MCF 10A (cell line): ENCODE measurements around the gene ENO1. TPM values are rescaled to one million over a fixed set of nuclear protein-coding genes. Genes with fewer than 3 reads are reported as not detected.

Experiments used
- BruUV-seq: library from RNA; stranded (reverse); fragments of 400-500 nt; replicated peaks from 2 replicates; lab custom pipeline; 2021; lab: Mats Ljungman, UMichigan
- CTCF ChIA-PET: fragments of 300-600 bp; sonication (Branson Sonifier 250); formaldehyde crosslinking; extraction: SDS; loops from one replicate; lab custom pipeline; 2021; ENCODE audit warnings: antibody characterized with exemption, inconsistent platforms; lab: Yijun Ruan, JAX
- POLR2A ChIA-PET: fragments of 300-600, 350-650 bp; sonication (Branson Sonifier 250); formaldehyde crosslinking; extraction: SDS; loops from one replicate; lab custom pipeline; 2020; ENCODE audit warnings: antibody characterized with exemption, inconsistent platforms; lab: Yijun Ruan, JAX
- DNase-seq: peaks from one replicate; pipeline ENCODE4 v3.0.0-alpha.2; 2018; ENCODE audit not compliant: unreplicated experiment
- H3K27ac Mint-ChIP-seq: one replicate; pipeline ENCODE4 v1.8.0; 2022; ENCODE audit warnings: mild to moderate bottlenecking, low read depth, mixed read lengths; ENCODE audit not compliant: unreplicated experiment
- H3K27me3 Mint-ChIP-seq: one replicate; pipeline ENCODE4 v1.8.0; 2022; ENCODE audit warnings: mixed read lengths; ENCODE audit not compliant: insufficient read depth, unreplicated experiment
- H3K36me3 Mint-ChIP-seq: one replicate; pipeline ENCODE4 v1.8.0; 2022; ENCODE audit warnings: mild to moderate bottlenecking, moderate library complexity, mixed read lengths; ENCODE audit not compliant: insufficient read depth, unreplicated experiment
- H3K4me1 Mint-ChIP-seq: one replicate; pipeline ENCODE4 v1.8.0; 2022; ENCODE audit warnings: mixed read lengths; ENCODE audit not compliant: insufficient read depth, unreplicated experiment
- H3K4me3 Mint-ChIP-seq: one replicate; pipeline ENCODE4 v1.8.0; 2022; ENCODE audit warnings: mild to moderate bottlenecking, moderate library complexity, mixed read lengths; ENCODE audit not compliant: unreplicated experiment
- H3K9me3 Mint-ChIP-seq: one replicate; pipeline ENCODE4 v1.8.0; 2022; ENCODE audit warnings: mixed read lengths; ENCODE audit not compliant: unreplicated experiment
- intact Hi-C: fragments of 100-400 bp; cut with micrococcal nuclease; formaldehyde crosslinking; loops from 2 replicates; pipeline ENCODE4 v1.14.1; 2022
- total RNA-seq: library from RNA; stranded (reverse); gene quantifications from 2 replicates; pipeline ENCODE4 v1.2.3, GENCODE V29; 2022
- TF ChIP-seq, protein P1 (sequence below): fragments of 200-600 bp; IDR thresholded peaks from one replicate; pipeline ENCODE4 v1.8.0; 2022; ENCODE audit warnings: antibody characterized with exemption, mild to moderate bottlenecking; ENCODE audit not compliant: unreplicated experiment

The ENO1 gene
- total RNA-seq, 1 experiment from 2014 or later: 2,811 TPM

DNA sequence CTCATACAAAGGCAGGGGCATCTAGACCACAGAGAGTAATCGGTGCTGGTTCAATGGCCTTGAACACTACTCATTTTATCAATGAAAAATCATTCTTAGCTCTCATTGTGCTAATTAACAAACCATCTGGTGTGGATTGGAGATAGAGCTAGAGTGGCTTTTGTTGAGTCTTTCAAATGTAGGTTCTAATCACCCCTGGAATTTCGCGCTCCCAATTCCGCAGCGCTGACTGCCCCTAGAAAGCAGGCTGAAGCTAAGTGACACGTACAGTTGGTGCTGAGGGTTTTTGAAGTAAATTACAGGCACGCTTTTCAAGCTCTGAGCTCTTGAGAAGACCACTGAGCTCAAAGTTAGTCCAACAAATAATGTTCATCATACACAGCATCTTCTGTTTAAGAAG lies 36.0 kb upstream of the ENO1 start:
- ChIA-PET CTCF (interaction anchor here (0.7 to 8.6 kb wide), 8 partner anchors 35 to 283 kb away, joined by 3 to 112 read pairs (median 4); no protein-coding TSS in a partner anchor), POLR2A (interaction anchor here (0.6 to 3.3 kb wide), 6 partner anchors 10 to 187 kb away, joined by 3 to 28 read pairs (median 3); partner anchors contain the start of gene ENO1)
- intact Hi-C loops: loop anchor here (5.0 kb wide), 1 partner anchor 42 kb away; no protein-coding TSS in a partner anchor
- no TSS peak for BruUV-seq
- no peak overlapping the region for H3K4me3 Mint-ChIP-seq
- H3K27me3 Mint-ChIP-seq: no peaks in the 10 kb centered on the region
- H3K36me3 Mint-ChIP-seq: no peaks in the 10 kb centered on the region
- H3K9me3 Mint-ChIP-seq: no peaks in the 10 kb centered on the region
- TF ChIP-seq, protein P1, sequence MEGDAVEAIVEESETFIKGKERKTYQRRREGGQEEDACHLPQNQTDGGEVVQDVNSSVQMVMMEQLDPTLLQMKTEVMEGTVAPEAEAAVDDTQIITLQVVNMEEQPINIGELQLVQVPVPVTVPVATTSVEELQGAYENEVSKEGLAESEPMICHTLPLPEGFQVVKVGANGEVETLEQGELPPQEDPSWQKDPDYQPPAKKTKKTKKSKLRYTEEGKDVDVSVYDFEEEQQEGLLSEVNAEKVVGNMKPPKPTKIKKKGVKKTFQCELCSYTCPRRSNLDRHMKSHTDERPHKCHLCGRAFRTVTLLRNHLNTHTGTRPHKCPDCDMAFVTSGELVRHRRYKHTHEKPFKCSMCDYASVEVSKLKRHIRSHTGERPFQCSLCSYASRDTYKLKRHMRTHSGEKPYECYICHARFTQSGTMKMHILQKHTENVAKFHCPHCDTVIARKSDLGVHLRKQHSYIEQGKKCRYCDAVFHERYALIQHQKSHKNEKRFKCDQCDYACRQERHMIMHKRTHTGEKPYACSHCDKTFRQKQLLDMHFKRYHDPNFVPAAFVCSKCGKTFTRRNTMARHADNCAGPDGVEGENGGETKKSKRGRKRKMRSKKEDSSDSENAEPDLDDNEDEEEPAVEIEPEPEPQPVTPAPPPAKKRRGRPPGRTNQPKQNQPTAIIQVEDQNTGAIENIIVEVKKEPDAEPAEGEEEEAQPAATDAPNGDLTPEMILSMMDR: no peak
- no peak for DNase-seq
- no peak overlapping the region for H3K27ac Mint-ChIP-seq
- peaks cover 15% of the 10 kb centered on the region for H3K4me1 Mint-ChIP-seq

DNA sequence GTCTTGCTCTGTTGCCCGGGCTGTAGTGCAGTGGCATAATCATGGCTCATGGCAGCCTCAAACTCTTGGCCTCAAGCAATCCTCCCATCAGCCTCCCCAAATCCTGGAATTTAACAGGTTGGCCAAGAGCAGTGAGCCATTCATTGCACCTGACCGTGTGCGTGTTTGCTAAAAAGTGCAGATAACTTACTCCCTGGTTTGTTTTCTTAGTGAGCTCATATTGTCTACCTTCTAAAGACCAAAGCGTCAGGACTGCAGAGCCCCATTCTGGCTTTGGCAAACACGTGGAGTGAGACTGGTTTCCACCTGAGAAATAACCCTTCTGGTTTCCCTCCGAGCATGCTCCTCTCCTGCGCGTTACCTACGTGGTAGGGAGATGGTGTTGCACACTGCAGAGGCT lies 35.0 kb upstream of the ENO1 start:
- CTCF ChIA-PET: interaction anchor here (0.5 to 8.6 kb wide), 3 partner anchors 30 to 188 kb away, joined by 3 to 112 read pairs (median 11); no protein-coding TSS in a partner anchor
- POLR2A ChIA-PET: interaction anchor here (0.7 to 3.3 kb wide), 3 partner anchors 9 to 40 kb away, joined by 3 to 28 read pairs (median 4); partner anchors contain the start of gene ENO1
- no peaks in the 10 kb centered on the region for H3K27me3 Mint-ChIP-seq
- no peak for DNase-seq
- no peak overlapping the region for H3K27ac Mint-ChIP-seq
- no peaks in the 10 kb centered on the region for H3K9me3 Mint-ChIP-seq
- H3K4me1 Mint-ChIP-seq: peaks cover 16% of the 10 kb centered on the region
- H3K36me3 Mint-ChIP-seq: no peaks in the 10 kb centered on the region
- TF ChIP-seq, protein P1: no peak
- no peak overlapping the region for H3K4me3 Mint-ChIP-seq
- no TSS peak for BruUV-seq
- intact Hi-C loops: loop anchor here (5.0 kb wide), 1 partner anchor 41 kb away; no protein-coding TSS in a partner anchor

DNA sequence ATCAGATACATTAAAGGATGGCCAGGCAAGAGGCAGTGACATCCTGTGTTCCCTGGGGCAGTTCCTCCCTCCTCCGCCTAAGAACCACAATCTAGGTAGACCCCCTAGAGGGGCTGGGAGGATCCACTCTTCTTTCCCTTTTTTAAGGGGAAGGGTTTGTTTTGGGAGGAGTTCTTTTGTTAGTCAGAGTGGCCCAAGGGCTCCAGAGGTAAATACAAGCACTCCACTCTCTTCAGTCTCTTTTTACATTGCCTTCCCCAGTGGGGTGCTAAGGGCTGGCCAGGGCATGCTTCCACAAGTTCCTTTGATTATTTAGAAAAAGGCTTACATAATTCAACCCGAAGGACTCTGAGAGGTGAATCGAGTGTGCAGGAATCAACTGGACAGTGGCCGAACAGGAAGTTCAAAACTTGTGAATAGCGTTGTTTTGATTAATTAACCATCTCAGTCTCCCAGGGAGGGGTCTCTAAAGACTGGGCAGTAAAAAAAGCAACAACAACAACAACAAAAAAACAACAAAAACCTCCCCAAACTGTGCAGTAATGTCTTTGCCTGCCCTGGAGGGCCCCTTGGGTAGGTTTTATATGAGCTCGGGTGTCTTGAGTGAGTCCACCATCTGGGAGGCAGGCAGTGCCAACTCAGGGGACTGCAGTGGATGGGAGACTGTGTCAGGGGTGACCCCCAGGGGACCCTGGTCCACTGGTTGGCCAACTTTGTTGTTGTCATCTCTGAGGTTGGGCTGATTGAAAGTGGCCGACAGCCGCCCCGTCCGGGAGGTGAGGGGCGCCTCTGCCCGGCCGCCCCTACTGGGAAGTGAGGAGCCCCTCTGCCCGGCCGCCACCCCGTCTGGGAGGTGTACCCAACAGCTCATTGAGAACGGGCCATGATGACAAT lies 33.2 kb upstream of the ENO1 start:
- peak; percentile 79 for DNase-seq
- intact Hi-C loops: loop anchor here (5.0 kb wide), 1 partner anchor 39 kb away; no protein-coding TSS in a partner anchor
- Mint-ChIP-seq H3K4me1 (peaks cover 22% of the 10 kb centered on the region), H3K4me3 (no peak overlapping the region), H3K9me3 (no peaks in the 10 kb centered on the region), H3K27me3 (no peaks in the 10 kb centered on the region), H3K27ac (peak overlapping the region; percentile 75), H3K36me3 (no peaks in the 10 kb centered on the region)
- CTCF ChIA-PET: interaction anchor here (0.5 to 1.2 kb wide), 5 partner anchors 25 to 543 kb away, joined by 3 to 4 read pairs (median 3); no protein-coding TSS in a partner anchor
- POLR2A ChIA-PET: interaction anchor here (0.6 to 2.7 kb wide), 12 partner anchors 9 to 167 kb away, joined by 3 to 62 read pairs (median 4); partner anchors contain the start of gene ENO1
- BruUV-seq: no TSS peak
- TF ChIP-seq, protein P1: no peak

DNA sequence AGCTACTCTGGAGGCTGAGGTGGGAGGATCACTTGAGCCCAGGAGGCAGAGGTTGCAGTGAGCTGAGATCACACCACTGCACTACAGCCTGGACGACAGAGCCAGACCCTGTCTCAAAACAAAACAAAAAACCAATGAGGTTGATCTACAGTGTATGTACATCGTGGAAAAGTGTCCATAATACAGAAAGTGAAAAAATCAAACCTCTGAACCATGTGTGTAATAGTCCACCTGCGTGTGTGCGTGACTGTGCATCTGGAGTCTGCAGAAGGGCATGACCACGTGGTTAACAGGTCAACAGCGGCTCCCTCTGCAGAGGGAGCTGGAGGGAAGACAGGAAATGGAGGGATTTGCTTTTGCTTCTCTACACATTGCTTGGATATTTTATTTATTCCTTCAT lies 32.4 kb upstream of the ENO1 start:
- Mint-ChIP-seq H3K4me1 (peaks cover 24% of the 10 kb centered on the region), H3K4me3 (no peak overlapping the region), H3K9me3 (no peaks in the 10 kb centered on the region), H3K36me3 (no peaks in the 10 kb centered on the region), H3K27me3 (no peaks in the 10 kb centered on the region), H3K27ac (peak overlapping the region; percentile 75)
- POLR2A ChIA-PET: interaction anchor here (0.6 to 2.7 kb wide), 11 partner anchors 9 to 168 kb away, joined by 3 to 62 read pairs (median 4); partner anchors contain the start of gene ENO1
- no TSS peak for BruUV-seq
- CTCF ChIA-PET: interaction anchor here (0.6 to 1.2 kb wide), 5 partner anchors 34 to 544 kb away, joined by 3 to 6 read pairs (median 4); no protein-coding TSS in a partner anchor
- peak; percentile 44 for DNase-seq
- intact Hi-C loops: loop anchor here (5.0 kb wide), 1 partner anchor 39 kb away; no protein-coding TSS in a partner anchor
- TF ChIP-seq, protein P1: no peak
